Nephron (organoid): ENCODE measurements around the gene DEPP1.

Experiments
- H3K27ac Mint-ChIP-seq, 3 experiments: 2 replicates each; pipeline ENCODE4 v1.8.0; 2020; ENCODE audit warnings: mixed read lengths in 3 of 3, mild to moderate bottlenecking in 2 of 3, moderate library complexity in 1 of 3
- H3K27me3 Mint-ChIP-seq: 2 replicates; pipeline ENCODE4 v1.8.0; 2021; ENCODE audit warnings: low read depth, mild to moderate bottlenecking, moderate library complexity, mixed read lengths
- H3K36me3 Mint-ChIP-seq: 2 replicates; pipeline ENCODE4 v1.8.0; 2020; ENCODE audit warnings: low read depth, mixed read lengths
- H3K4me1 Mint-ChIP-seq: 2 replicates; pipeline ENCODE4 v1.8.0; 2020; ENCODE audit warnings: mixed read lengths
- H3K4me3 Mint-ChIP-seq, 3 experiments: 2 replicates each; pipeline ENCODE4 v1.8.0; 2020; ENCODE audit warnings: mild to moderate bottlenecking in 3 of 3, mixed read lengths in 3 of 3, moderate library complexity in 2 of 3
- H3K9me3 Mint-ChIP-seq: 2 replicates; pipeline ENCODE4 v1.8.0; 2020; ENCODE audit warnings: mixed read lengths
- TF ChIP-seq, protein P1 (sequence below), 3 experiments: fragments of 200-600 bp; sonication (generic); IDR thresholded peaks; one replicate each; pipeline ENCODE4 v1.5.0; 2021; ENCODE audit warnings: antibody characterized with exemption in 3 of 3; ENCODE audit not compliant: unreplicated experiment in 3 of 3

DEPP1 gene

DNA sequence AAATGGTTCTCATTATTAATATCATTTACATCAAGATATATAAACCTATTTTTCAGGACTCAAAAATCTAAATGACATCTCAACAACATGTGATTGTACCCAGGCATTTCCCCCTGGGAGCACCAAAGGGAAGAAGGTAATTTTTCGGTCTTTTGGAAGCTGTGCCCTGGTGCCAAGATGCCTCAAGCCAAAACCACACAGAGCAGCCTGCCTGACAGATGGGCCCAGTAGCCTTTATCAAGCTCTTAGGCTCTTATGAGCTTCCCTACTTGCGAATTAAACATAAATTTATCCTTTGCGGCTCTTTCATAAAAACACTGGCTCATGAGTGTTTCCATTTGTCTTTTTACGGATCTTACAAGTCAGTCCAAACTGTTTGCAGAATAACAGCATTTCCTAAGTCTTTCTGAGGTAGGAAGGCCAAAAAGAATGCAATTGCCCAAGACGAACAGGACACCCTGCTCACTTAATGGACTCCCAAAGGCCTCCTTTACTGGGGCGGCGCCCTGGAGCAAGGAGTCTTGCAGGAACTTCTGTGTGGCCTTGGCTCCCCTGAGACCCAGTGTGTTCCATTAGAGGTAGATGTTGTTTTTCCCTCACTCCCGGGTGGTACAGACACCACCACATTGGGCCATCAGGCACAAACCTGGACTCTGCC is 23.1 kb downstream of the DEPP1 start:
- Mint-ChIP-seq H3K27me3 (no peaks in the 10 kb centered on the region), H3K27ac (no peak overlapping the region), H3K4me1 (peaks cover 60% of the 10 kb centered on the region), H3K4me3 (no peak overlapping the region), H3K36me3 (peaks cover 27% of the 10 kb centered on the region), H3K9me3 (no peaks in the 10 kb centered on the region)
- TF ChIP-seq, protein P1, sequence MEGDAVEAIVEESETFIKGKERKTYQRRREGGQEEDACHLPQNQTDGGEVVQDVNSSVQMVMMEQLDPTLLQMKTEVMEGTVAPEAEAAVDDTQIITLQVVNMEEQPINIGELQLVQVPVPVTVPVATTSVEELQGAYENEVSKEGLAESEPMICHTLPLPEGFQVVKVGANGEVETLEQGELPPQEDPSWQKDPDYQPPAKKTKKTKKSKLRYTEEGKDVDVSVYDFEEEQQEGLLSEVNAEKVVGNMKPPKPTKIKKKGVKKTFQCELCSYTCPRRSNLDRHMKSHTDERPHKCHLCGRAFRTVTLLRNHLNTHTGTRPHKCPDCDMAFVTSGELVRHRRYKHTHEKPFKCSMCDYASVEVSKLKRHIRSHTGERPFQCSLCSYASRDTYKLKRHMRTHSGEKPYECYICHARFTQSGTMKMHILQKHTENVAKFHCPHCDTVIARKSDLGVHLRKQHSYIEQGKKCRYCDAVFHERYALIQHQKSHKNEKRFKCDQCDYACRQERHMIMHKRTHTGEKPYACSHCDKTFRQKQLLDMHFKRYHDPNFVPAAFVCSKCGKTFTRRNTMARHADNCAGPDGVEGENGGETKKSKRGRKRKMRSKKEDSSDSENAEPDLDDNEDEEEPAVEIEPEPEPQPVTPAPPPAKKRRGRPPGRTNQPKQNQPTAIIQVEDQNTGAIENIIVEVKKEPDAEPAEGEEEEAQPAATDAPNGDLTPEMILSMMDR (IDR thresholded peaks at IDR 0.05; ENCODE audit: unreplicated experiment in 3 of 3): no peak

DNA sequence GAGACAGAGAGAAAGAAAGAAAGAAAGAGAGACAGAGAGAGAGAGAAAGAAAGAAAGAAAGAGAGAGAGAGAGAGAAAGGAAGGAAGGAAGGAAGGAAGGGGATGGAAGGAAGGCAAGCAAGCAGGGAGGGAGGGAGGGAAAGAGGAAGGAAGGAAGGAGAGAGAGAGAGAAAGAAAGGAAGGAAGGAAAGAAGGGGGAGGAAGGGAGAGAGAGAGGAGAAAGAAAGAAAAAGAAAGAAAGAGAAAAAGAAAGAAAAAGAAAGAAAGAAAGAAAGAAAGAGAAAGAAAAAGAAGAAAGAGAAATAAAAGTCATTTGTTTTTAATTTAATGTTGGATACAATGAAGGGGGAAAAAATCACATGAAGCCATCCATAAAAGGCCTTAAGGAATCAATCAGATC is 23.6 kb downstream of the DEPP1 start:
- Mint-ChIP-seq H3K9me3 (no peaks in the 10 kb centered on the region), H3K36me3 (peaks cover 27% of the 10 kb centered on the region), H3K4me3 (no peak overlapping the region), H3K27me3 (no peaks in the 10 kb centered on the region), H3K27ac (no peak overlapping the region), H3K4me1 (peaks cover 60% of the 10 kb centered on the region)
- TF ChIP-seq, protein P1 (IDR thresholded peaks at IDR 0.05; ENCODE audit: unreplicated experiment in 3 of 3): no peak

- Mint-ChIP-seq H3K36me3 (peaks cover 27% of the 10 kb centered on the region), H3K9me3 (no peaks in the 10 kb centered on the region), H3K4me1 (peaks cover 67% of the 10 kb centered on the region), H3K27ac (no peak overlapping the region), H3K27me3 (no peaks in the 10 kb centered on the region), H3K4me3 (no peak overlapping the region)
- TF ChIP-seq, protein P1 (IDR thresholded peaks at IDR 0.05; ENCODE audit: unreplicated experiment in 3 of 3): no peak
These were observed 24.6 kb downstream of the DEPP1 start for GRCh38 chr10:44954042-44954441.

- Mint-ChIP-seq H3K4me1 (peaks cover 67% of the 10 kb centered on the region), H3K27me3 (no peaks in the 10 kb centered on the region), H3K4me3 (no peak overlapping the region), H3K9me3 (no peaks in the 10 kb centered on the region), H3K36me3 (peaks cover 27% of the 10 kb centered on the region), H3K27ac (peak overlapping the region in 2 of 3 experiments; percentile 14 to 17)
- TF ChIP-seq, protein P1 (IDR thresholded peaks at IDR 0.05; ENCODE audit: unreplicated experiment in 3 of 3): no peak
These were observed 25.8 kb downstream of the DEPP1 start for GRCh38 chr10:44952779-44953231.

- TF ChIP-seq, protein P1 (IDR thresholded peaks at IDR 0.05; ENCODE audit: unreplicated experiment in 3 of 3): no peak
- Mint-ChIP-seq H3K9me3 (no peaks in the 10 kb centered on the region), H3K27ac (no peak overlapping the region), H3K27me3 (no peaks in the 10 kb centered on the region), H3K4me3 (no peak overlapping the region), H3K4me1 (peaks cover 67% of the 10 kb centered on the region), H3K36me3 (peaks cover 23% of the 10 kb centered on the region)
These were observed 26.9 kb downstream of the DEPP1 start for GRCh38 chr10:44951576-44952226.
